ENCODE results near the gene SCNN1B.

GRCh38 chr16:23320693-23321092, 18.6 kb downstream of the SCNN1B start:
- TF ChIP-seq POLR2A (IDR thresholded peaks at IDR 0.05) (no peak), CTCF (IDR thresholded peaks at IDR 0.05) (no peak)

Data from body of pancreas (tissue), 4 donors.